ENCODE data around the gene CDK19. TPM values are rescaled to one million over a fixed set of nuclear protein-coding genes. Genes with fewer than 3 reads are reported as not detected.
A peak's percentile ranks its signal among the peaks of the same experiment; 100 is the strongest.

The CDK19 gene
- total RNA-seq, 3 donors from 2014 or later (not counting 1 experiment from before 2014, with no cell fraction given), result 21.2 to 30.8 (median 25.9) TPM

- peaks cover 29% of the 10 kb centered on the region for H3K36me3 ChIP-seq (ENCODE audit: control insufficient read depth, insufficient read depth, low read length)
- no peak overlapping the region for H3K27ac ChIP-seq (ENCODE audit: low read length)
- TF ChIP-seq, protein P1, sequence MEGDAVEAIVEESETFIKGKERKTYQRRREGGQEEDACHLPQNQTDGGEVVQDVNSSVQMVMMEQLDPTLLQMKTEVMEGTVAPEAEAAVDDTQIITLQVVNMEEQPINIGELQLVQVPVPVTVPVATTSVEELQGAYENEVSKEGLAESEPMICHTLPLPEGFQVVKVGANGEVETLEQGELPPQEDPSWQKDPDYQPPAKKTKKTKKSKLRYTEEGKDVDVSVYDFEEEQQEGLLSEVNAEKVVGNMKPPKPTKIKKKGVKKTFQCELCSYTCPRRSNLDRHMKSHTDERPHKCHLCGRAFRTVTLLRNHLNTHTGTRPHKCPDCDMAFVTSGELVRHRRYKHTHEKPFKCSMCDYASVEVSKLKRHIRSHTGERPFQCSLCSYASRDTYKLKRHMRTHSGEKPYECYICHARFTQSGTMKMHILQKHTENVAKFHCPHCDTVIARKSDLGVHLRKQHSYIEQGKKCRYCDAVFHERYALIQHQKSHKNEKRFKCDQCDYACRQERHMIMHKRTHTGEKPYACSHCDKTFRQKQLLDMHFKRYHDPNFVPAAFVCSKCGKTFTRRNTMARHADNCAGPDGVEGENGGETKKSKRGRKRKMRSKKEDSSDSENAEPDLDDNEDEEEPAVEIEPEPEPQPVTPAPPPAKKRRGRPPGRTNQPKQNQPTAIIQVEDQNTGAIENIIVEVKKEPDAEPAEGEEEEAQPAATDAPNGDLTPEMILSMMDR (IDR thresholded peaks at IDR 0.05), result no peak
- no peak overlapping the region for H3K4me3 ChIP-seq (ENCODE audit: low read length)
- Mint-ChIP-seq H3K27me3 (ENCODE audit: low read depth in 2 of 2) (no peaks in the 10 kb centered on the region), H3K27ac (peak overlapping the region in 1 of 2 donors; percentile 47), H3K9me3 (no peaks in the 10 kb centered on the region), H3K4me3 (no peak overlapping the region), H3K36me3 (peaks cover 30% of the 10 kb centered on the region), H3K4me1 (peaks cover 8 to 11% of the 10 kb centered on the region in 2 donors)
- 76% methylated on average over 1 of the region's 1 CpG for WGBS (ENCODE audit: insufficient coverage)
- H3K27me3 ChIP-seq (ENCODE audit: control insufficient read depth, insufficient read depth, low read length), result no peaks in the 10 kb centered on the region
- DNase-seq (no peak), ATAC-seq (no peak)
- intact Hi-C loops (cut with micrococcal nuclease), result no loop called here
- no peaks in the 10 kb centered on the region for H3K9me3 ChIP-seq (ENCODE audit: control insufficient read depth, insufficient read depth, low read length)
- no peaks in the 10 kb centered on the region for H3K4me1 ChIP-seq (ENCODE audit: control insufficient read depth, insufficient read depth, low read length)
Observed at GRCh38 chr6:110617057-110617456, 198.2 kb downstream of the CDK19 start.

DNA sequence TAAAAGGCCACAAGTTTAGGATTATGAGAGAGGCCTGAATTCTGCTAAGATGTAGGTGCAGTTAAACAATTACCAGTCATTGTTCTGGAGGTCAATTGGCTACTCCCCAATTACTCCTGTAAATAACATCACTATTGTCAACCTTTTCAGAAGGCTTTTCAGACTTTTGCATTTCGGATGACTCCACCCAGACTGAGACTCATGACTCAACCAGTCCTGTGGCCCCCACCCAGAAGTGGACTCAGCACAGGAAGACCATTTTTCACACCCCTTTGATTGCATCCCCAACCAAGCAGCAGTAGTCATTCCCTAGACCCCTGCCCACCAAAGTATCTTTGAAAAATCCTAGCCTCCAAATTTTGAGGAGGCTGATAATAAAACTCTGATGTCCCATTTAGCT is 199.5 kb downstream of the CDK19 start:
- no peak overlapping the region for H3K4me3 Mint-ChIP-seq
- Histone ChIP-seq H3K27ac (ENCODE audit: low read length) (no peak overlapping the region), H3K4me3 (ENCODE audit: low read length) (no peak overlapping the region), H3K36me3 (ENCODE audit: control insufficient read depth, insufficient read depth, low read length) (peaks cover 19% of the 10 kb centered on the region), H3K27me3 (ENCODE audit: control insufficient read depth, insufficient read depth, low read length) (no peaks in the 10 kb centered on the region), H3K4me1 (ENCODE audit: control insufficient read depth, insufficient read depth, low read length) (no peaks in the 10 kb centered on the region), H3K9me3 (ENCODE audit: control insufficient read depth, insufficient read depth, low read length) (no peaks in the 10 kb centered on the region)
- 81% methylated on average over 1 of the region's 1 CpG for WGBS (ENCODE audit: insufficient coverage)
- peaks cover 8 to 11% of the 10 kb centered on the region in 2 donors for H3K4me1 Mint-ChIP-seq
- H3K36me3 Mint-ChIP-seq, result peaks cover 17% of the 10 kb centered on the region
- H3K27ac Mint-ChIP-seq, result no peak overlapping the region
- intact Hi-C loops (cut with micrococcal nuclease), result no loop called here
- H3K27me3 Mint-ChIP-seq (ENCODE audit: low read depth in 2 of 2), result no peaks in the 10 kb centered on the region
- TF ChIP-seq, protein P1 (IDR thresholded peaks at IDR 0.05), result no peak
- ATAC-seq (no peak), DNase-seq (no peak)
- no peaks in the 10 kb centered on the region for H3K9me3 Mint-ChIP-seq

GRCh38 chr6:110614586-110614985 is 200.7 kb downstream of the CDK19 start:
- no peaks in the 10 kb centered on the region for H3K9me3 ChIP-seq (ENCODE audit: control insufficient read depth, insufficient read depth, low read length)
- ATAC-seq (no peak), DNase-seq (no peak)
- TF ChIP-seq, protein P1 (IDR thresholded peaks at IDR 0.05), result no peak
- H3K4me1 ChIP-seq (ENCODE audit: control insufficient read depth, insufficient read depth, low read length), result no peaks in the 10 kb centered on the region
- intact Hi-C loops (cut with micrococcal nuclease), result no loop called here
- H3K27ac ChIP-seq (ENCODE audit: low read length), result no peak overlapping the region
- no peaks in the 10 kb centered on the region for H3K9me3 Mint-ChIP-seq
- H3K27ac Mint-ChIP-seq, result no peak overlapping the region
- H3K4me1 Mint-ChIP-seq, result peaks cover 8 to 11% of the 10 kb centered on the region in 2 donors
- no peak overlapping the region for H3K4me3 Mint-ChIP-seq
- peaks cover 17% of the 10 kb centered on the region for H3K36me3 ChIP-seq (ENCODE audit: control insufficient read depth, insufficient read depth, low read length)
- H3K27me3 ChIP-seq (ENCODE audit: control insufficient read depth, insufficient read depth, low read length), result no peaks in the 10 kb centered on the region
- no peak overlapping the region for H3K4me3 ChIP-seq (ENCODE audit: low read length)
- 84% methylated on average over 4 of the region's 5 CpGs for WGBS (ENCODE audit: insufficient coverage)
- no peaks in the 10 kb centered on the region for H3K27me3 Mint-ChIP-seq (ENCODE audit: low read depth in 2 of 2)
- H3K36me3 Mint-ChIP-seq, result peaks cover 9% of the 10 kb centered on the region

GRCh38 chr6:110614106-110614505 is 201.2 kb downstream of the CDK19 start:
- no peaks in the 10 kb centered on the region for H3K4me1 ChIP-seq (ENCODE audit: control insufficient read depth, insufficient read depth, low read length)
- H3K27ac ChIP-seq (ENCODE audit: low read length), result no peak overlapping the region
- H3K27me3 Mint-ChIP-seq (ENCODE audit: low read depth in 2 of 2), result no peaks in the 10 kb centered on the region
- no peak overlapping the region for H3K27ac Mint-ChIP-seq
- H3K4me3 Mint-ChIP-seq, result no peak overlapping the region
- ATAC-seq (no peak), DNase-seq (no peak)
- no peaks in the 10 kb centered on the region for H3K27me3 ChIP-seq (ENCODE audit: control insufficient read depth, insufficient read depth, low read length)
- H3K9me3 ChIP-seq (ENCODE audit: control insufficient read depth, insufficient read depth, low read length), result no peaks in the 10 kb centered on the region
- peaks cover 8 to 11% of the 10 kb centered on the region in 2 donors for H3K4me1 Mint-ChIP-seq
- no peaks in the 10 kb centered on the region for H3K9me3 Mint-ChIP-seq
- intact Hi-C loops (cut with micrococcal nuclease), result no loop called here
- no peak overlapping the region for H3K4me3 ChIP-seq (ENCODE audit: low read length)
- peaks cover 17% of the 10 kb centered on the region for H3K36me3 ChIP-seq (ENCODE audit: control insufficient read depth, insufficient read depth, low read length)
- WGBS (ENCODE audit: insufficient coverage), result 100% methylated on average over 1 of the region's 1 CpG
- TF ChIP-seq, protein P1 (IDR thresholded peaks at IDR 0.05), result no peak
- H3K36me3 Mint-ChIP-seq, result peaks cover 9% of the 10 kb centered on the region

Data from natural killer cell (primary cell).